ENCODE data around the gene ASPSCR1. TPM values are rescaled to one million over a fixed set of nuclear protein-coding genes. Genes with fewer than 3 reads are reported as not detected.

The ASPSCR1 gene
- total and polyA plus RNA-seq, 2 of the 4 experiments (the other 2 are of a cell fraction), result 7.2 to 17.2 TPM

GRCh38 chr17:82033359-82034085, 56.1 kb downstream of the ASPSCR1 start (continued):
- TF ChIP-seq, protein P1, sequence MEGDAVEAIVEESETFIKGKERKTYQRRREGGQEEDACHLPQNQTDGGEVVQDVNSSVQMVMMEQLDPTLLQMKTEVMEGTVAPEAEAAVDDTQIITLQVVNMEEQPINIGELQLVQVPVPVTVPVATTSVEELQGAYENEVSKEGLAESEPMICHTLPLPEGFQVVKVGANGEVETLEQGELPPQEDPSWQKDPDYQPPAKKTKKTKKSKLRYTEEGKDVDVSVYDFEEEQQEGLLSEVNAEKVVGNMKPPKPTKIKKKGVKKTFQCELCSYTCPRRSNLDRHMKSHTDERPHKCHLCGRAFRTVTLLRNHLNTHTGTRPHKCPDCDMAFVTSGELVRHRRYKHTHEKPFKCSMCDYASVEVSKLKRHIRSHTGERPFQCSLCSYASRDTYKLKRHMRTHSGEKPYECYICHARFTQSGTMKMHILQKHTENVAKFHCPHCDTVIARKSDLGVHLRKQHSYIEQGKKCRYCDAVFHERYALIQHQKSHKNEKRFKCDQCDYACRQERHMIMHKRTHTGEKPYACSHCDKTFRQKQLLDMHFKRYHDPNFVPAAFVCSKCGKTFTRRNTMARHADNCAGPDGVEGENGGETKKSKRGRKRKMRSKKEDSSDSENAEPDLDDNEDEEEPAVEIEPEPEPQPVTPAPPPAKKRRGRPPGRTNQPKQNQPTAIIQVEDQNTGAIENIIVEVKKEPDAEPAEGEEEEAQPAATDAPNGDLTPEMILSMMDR (conservative IDR thresholded peaks at IDR 0.05; ENCODE audit: low read depth, low read length), result no peak
- no peak for TF ChIP-seq MXI1 (IDR thresholded peaks at IDR 0.05; ENCODE audit: borderline replicate concordance, low read depth, low read length)
